GM19351 (cell line): ENCODE results near the gene IBTK.
A peak's percentile ranks its signal among the peaks of the same experiment; 100 is the strongest.
"Not testable (repeated sequence)": the region's sequence is repeated elsewhere in the genome, so short reads cannot be mapped to it uniquely, and the experiment has no call there.

Source experiments
- ATAC-seq: cut with Tn5 transposase; IDR thresholded peaks from one replicate; pipeline ENCODE4 v1.9.1; 2021; ENCODE audit warnings: mild to moderate bottlenecking, moderate library complexity; ENCODE audit not compliant: unreplicated experiment

IBTK gene

DNA sequence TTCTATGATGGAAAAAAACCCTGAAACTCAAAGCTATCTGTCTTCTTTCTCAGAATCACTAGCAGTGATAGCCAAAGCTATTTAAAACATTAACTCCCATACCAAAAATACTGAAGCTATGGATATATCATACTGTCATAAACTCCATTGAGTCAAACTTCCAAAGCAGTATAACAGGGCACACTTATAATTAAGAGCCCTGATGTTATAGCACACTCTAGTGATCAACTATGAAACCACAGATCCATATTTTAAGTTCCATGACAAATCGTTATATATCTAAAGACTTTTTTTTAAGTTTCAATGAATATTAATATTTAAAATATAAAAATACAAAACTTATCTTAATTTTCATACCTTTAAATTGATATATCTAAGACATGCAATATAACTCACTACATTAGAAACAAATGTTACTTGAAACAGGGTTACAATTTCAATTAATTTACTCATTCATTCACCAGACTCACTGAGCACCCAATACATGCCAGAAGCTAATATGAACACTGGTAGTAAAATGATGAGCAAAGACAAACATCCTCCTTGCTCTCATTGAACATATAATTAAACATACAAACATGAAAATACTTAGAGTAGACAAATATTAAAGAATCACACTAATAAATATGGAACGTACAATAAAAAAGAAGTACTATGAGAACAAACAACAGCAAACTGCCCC, 69.3 kb downstream of the IBTK start:
- ATAC-seq: no peak

DNA sequence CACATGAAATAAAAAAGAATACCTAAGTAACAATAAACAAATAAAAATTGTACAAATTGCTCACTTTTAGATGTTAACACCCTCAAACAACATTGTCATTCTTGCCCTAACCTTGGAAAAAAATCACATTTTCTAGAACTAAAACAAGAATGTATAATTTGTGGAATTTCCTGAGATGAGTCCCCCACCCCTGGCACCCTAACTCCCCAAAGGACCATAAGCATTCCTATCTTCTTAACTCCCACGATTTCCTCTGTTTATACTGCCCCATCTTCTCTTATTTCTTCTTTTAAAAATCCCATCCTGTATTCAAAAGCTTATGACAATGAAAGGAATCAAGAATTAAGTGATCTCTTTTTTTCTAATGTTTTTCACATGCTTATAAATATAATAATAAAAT, 70.9 kb downstream of the IBTK start:
- ATAC-seq: no peak

DNA sequence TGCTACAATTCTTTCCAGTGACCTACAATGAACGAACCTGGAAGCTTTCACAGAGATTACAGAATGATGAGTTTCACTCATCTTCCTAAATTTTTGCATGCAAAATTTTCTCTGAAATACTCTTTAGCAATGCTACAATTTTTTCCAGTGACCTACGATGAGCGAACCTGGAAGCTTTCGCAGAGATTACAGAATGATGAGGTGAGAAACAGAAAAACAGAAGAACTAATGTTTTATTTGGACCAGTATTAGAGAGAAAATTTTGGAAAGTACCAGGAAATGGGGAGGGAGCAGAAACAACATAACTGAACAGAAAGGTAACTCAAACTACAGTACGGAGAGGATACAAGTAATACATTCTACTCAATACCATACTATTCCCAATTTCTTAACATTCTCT, 75.0 kb downstream of the IBTK start:
- no peak for ATAC-seq

DNA sequence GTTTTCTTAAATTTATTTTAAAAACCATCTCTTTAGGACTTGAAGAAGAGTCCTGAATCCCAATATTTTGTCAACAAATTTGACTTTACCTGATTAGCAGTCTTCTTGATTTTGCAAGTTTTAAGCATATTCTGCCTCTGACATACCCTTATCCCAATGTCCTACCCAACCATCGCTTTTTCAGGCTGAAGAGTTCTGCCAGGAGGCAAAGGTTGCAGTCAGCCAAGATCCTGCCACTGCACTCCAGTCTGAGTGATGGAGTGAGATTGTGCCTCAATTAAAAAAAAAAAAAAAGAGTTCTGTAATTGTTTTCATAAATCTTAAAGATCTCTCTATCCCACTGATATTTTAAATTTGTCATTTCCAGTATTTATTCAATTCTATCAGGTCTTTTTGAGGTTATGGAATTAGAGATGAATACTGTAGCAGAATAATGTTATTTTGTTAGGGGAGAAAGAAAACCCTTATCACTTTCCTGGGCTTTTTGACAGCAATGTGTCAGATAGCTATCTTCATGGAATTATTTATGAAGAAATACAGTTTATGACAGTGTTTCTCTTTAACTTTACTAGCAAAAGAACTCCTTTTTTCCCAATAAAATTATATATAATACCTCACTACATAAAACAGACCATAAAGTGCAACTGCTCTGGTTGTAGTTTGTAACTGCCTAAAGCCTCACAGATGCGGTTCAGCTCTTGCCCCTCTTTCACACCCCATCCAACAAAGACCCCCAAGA, 78.2 kb downstream of the IBTK start:
- ATAC-seq: no peak

DNA sequence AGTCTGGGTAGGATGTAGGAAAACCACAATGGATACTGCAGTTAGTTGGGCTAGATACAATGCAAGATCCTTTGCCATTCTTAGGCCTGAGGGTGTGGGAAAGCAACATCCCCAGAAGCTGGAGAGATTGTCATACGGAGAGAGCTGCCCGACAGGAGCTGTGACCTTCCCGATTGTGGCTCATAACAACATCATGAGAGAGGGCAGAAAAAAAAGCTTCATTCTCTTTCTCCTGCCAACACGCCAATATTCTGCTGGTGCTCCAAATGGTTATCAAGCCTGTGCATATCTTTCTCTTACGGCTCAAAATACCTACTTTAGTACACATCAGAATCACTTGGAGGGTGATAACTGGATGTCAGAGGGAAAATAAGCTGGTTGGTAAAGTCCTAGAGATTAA, 81.1 kb downstream of the IBTK start:
- ATAC-seq: no peak

DNA sequence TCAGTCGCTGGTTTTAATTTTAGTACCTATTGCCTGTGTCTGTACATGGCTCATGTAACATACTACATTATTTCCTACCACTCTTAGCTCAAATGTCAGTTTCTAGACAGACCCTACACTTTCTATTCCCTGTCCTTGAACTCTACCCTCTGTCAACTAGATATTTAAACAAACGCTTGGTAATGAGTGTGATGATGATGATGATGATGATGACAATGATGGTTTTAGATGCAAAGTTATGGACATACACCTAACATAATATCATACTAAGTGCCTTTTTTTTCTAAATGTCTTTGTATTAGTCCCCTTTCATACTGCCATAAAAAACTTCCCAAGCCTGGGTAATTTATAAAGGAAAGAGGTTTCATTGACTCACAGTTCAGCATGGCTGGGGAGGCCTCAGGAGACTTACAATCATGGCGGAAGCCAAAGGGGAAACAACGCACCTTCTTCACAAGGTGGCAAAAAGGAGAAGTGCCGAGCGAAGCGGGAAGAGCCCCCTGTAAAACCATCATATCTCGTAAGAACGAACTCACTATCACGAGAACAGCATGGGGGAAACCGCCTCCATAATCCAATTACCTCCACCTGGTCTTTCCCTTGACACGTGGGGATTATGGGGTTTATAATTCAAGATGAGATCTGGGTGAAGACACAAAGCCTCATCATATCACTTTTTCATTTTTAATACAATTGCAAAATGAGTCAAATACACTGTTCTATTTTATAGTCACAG, 87.1 kb downstream of the IBTK start:
- no peak for ATAC-seq

DNA sequence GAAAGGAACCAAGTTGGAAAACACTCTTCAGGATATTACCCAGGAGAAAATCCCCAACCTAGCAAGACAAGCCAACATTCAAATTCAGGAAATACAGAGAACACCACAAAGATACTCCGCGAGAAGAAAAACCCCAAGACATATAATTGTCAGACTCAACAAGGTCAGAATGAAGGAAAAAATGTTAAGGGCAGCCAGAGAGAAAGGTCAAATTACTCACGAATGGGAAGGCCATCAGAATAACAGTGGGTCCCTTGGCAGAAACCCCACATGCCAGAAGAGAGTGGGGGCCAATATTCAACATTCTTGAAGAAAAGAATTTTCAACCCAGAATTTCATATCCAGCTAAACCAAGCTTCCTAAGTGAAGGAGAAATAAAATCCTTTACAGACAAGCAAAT, 94.8 kb downstream of the IBTK start:
- ATAC-seq: not testable (repeated sequence)

DNA sequence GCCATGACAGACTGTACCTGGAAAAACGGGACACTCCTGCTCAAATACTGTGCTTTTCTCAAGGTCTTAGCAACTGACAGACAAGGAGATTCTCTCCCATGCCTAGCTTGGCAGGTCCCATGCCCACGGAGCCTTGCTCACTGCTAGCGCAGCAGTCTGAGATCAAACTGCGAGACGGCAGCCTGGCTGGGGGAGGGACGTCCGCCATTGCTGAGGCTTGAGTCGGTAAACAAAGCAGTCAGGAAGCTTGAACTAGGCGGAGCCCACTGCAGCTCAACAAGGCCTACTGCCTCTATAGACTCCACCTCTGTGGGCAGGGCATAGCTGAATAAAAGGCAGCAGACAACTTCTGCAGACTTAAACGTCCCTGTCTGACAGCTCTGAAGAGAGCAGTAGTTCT, 96.4 kb downstream of the IBTK start:
- ATAC-seq: not testable (repeated sequence)

DNA sequence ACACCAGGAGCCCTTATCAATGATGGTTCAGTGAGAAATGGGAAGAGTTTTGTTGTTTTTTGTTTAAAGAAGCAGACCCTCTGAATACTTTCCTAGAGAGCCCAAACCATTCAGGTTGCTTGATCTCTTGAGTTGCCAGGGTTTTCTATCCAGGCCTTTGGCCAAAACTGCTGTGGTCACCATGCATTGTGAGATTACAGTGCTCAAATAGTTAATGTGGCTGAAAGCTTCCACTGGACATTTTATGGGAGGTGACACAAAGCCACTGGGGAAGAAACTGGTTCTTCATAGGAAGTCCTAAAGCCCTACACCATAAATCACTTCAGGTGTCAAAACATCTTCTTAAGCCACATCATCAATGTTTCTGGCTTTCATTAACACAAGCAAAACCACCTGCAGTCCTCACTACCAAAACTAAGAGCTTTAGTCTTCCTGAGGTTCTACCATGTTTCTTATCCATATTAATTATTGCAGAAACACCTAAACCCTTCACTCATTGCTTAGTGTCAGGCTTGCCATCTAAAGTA, 101.6 kb downstream of the IBTK start:
- no peak for ATAC-seq

DNA sequence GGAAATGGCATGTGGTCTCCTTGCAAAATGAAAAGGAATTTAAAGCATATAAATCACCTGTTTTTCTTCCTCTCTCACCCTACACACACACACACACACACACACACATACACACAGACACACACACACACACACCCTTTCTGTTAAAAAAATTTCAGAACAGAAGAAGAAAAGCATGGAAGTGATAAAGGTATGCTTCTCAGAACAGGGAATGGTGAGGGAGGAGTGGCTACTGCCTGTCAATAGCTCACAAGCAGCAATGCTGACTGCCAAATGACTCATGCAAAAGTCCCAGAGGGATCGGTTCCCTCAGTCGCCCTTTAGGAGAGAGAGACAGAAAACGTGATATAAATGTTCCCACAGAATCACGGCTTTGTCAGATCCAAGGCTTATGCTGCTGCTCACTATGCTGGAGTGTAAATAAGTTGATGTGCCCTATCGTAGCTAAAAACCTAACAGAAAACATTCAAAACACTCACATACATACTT, 102.6 kb downstream of the IBTK start:
- no peak for ATAC-seq

DNA sequence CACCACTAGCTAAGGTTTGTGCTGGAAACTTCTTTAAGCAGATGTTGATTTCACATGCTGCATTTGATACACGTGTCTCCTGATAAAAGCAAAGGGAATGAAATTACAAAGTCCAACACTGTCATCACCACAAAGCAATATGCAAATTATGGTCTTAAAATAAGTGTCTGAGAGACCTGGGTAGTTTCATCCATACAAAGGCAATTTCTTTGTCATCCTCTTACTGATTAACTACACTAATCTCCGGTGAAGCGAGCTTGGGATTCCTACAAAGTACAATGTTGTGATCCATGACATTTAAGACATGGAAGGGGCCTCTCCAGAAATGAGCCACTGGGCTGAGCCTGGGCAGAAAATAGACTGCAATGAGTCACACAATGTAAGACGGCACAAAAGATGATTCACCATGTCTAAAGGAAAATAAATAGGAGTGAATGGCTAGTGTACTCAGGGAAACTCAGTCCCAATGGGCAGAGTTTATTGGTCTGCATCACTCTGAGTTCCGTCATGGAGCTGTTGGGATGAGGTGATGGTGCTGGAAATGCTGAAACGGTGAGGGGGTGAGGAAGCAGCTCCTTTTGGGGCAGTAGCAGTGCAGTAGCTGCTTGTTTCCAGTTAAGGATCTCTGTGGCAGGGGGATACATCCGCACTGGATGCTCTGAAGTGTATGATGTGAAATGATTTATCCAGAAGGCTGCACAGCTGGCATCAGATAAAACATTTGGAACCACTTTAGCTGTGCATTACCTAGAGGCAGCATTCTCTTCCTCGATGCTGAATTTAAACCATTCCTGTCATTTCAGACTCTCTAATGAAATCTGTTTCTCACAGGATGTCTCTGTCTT, 103.3 kb downstream of the IBTK start:
- ATAC-seq: peak; percentile 74

DNA sequence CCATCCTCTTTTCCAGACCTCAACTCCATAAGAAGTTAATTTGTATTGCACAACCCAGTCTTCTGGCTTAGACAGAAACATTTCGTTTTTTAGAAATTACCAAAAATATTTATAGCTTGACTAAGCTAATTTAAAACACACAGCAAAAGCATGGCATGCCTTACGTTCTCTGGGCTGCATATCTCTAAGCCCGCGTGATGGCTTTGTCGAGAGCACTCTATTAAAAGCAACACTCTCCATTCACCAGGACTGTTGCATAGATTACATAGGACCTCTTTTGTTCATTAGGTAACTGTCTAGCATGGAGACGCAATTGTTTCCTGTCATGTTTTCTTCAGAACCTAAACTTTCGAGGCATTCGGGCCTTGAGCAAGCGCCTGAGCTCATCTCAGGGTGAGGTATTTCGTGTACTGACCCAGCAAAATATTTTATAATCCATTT, 104.5 kb downstream of the IBTK start:
- no peak for ATAC-seq

DNA sequence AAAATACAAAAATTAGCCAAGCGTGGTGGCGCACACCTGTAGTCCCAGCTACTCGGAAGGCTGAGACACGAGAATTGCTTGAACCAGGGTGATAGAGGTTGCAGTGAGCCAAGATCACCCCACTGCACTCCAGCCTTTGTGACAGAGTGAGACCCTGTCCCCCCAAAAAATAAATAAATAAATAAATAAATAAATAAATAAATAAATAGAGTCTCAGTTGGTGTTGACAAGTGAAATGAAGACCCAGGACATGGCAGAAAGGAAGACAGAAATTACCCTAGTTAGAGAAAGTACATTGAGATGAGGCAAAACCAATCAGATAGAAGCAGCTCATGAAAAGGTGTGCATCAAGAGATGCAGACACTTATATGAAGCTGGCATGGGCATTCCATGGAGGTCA, 105.0 kb downstream of the IBTK start:
- ATAC-seq: no peak

DNA sequence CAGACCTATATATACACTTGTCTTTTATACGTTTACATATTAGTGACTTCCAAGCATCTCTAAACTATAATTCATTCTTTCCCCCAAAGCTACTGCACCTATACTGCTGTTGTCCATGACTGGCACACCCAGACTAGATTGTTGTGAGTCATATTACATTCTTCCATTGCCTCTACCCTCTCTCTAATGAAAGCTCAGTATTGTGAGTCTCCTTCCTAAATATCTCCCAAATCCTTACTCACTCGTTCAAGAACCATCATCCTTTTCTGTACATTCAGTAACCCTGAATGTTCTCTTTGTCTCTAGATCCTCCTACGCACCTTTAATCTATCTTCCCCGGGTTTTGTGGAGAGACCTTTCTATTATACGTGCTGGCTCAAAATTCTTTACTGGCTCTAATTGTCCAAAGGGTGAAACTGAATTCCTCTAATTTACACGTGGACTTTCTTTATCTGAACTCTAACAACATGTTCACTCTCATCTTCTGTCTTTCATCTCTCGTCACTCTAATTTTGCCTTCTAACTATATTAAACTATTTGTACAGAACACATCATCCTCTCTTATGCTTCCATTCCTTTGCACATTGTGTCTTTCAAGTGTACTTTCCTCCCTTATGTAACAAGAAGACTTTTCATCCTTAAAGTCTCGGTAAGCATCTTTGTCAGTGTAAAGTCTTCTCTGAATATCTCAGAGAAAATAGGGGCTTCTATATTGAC, 109.3 kb downstream of the IBTK start:
- ATAC-seq: no peak

DNA sequence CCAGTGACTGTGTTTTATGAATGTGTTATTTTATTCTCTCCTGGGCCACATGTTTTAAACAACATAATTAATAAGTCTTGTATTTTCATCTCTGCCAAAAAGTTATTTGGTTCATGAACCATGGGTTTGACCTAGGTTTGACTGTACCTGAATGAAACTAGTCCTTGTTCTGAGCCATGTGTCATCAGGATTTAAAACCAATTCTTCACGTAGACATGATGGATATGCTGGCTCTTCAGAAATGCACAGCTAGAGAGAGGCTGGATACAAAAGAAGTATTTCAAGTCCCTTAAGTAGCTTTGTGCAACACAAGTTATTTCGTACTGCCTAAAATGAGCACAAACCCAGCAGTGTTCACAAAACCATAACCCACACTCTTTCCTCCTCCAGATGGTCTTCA, 116.1 kb downstream of the IBTK start:
- no peak for ATAC-seq

DNA sequence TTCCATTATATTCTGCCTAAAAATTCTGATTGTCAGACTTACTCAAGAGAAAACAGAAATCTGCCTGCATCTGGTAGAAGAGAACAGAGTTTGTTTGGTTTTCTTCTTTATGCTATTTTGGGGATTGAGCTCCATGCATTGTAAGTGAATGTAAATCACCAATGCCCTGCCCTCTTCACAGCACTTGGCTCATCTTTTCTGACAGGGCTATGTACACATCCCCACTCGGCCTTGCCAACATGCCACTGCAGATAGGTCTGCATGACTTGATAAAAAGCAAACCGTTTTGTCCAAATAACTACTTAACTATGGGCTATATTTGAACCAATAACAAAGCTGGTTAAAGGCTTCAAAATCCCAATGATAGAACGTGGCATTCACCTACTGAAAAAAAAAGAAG, 117.7 kb downstream of the IBTK start:
- no peak for ATAC-seq

DNA sequence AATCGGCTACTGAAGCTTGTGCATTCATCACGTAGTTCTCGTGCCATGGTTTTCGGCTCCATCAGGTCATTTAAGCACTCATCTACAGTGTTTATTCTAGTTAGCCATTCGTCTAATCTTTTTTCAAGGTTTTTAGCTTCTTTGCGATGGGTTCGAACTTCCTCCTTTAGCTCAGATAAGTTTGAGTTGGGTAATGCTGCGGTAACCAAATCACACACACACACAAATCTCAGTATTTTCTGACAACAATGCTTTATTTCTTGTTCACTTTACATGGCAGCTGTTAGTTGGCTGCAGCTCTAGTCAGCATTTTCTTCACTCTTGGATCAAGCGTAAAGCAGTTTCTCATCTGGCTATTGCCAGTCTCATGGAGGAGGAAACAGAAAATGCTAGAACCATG, 118.6 kb downstream of the IBTK start:
- ATAC-seq: not testable (repeated sequence)

DNA sequence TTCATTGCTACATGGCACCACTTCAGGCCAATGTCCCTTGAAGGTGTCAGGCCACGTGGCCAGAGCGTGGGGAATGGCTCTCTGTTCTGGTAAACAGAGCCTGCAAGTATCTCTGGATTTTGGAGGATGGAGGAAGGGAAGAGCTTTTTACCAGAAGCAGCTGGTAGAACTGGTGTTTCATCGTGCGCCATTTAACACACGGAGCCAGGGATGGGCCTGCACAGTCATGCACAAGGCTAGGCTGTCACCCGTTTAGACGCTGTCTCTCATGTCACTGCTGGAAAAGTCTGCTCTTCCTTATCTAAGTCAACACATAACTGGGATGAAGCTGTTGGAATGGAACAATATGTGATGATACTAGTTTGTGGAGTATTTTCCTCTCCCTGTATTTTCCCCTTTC, 123.9 kb downstream of the IBTK start:
- ATAC-seq: no peak
